Astrocyte (in vitro differentiated cells and primary cell): Measurements from ENCODE around the gene DNASE1L2. TPM values are rescaled to one million over a fixed set of nuclear protein-coding genes. Genes with fewer than 3 reads are reported as not detected.

ENCODE experiments used
- DNase-seq: peaks from one replicate; pipeline ENCODE4 v3.0.0-alpha.2; 2010; ENCODE audit warnings: low read depth
- FAIRE-seq: peaks from 2 replicates; lab custom pipeline; 2011; peaks lifted over from hg19 to GRCh38; lab: Jason Lieb, UNC
- H2AFZ ChIP-seq: 2 replicates; pipeline ENCODE4 v1.6.0; 2012; ENCODE audit warnings: low read depth, low read length, inconsistent platforms
- H3K27ac ChIP-seq: 2 replicates; pipeline ENCODE4 v1.5.1; 2011; ENCODE audit warnings: low read depth, low read length, inconsistent platforms
- H3K27me3 ChIP-seq: 2 replicates; pipeline ENCODE4 v1.6.0; 2011; ENCODE audit warnings: low read length, inconsistent platforms; ENCODE audit not compliant: insufficient read depth
- H3K36me3 ChIP-seq: 2 replicates; pipeline ENCODE4 v1.5.1; 2011; ENCODE audit warnings: low read length, inconsistent platforms; ENCODE audit not compliant: insufficient read depth
- H3K4me1 ChIP-seq: 2 replicates; pipeline ENCODE4 v1.5.1; 2011; ENCODE audit warnings: low read length, inconsistent platforms; ENCODE audit not compliant: insufficient read depth
- H3K4me2 ChIP-seq: 2 replicates; pipeline ENCODE4 v1.6.0; 2012; ENCODE audit warnings: low read length, inconsistent platforms
- H3K4me3 ChIP-seq: 2 replicates; pipeline ENCODE4 v1.5.1; 2011; ENCODE audit warnings: low read depth, mild to moderate bottlenecking, low read length, inconsistent platforms; ENCODE audit not compliant: insufficient read depth
- H3K79me2 ChIP-seq: 2 replicates; pipeline ENCODE4 v1.6.0; 2012; ENCODE audit warnings: mild to moderate bottlenecking, low read length, inconsistent platforms; ENCODE audit not compliant: insufficient read depth
- H3K9ac ChIP-seq: 2 replicates; pipeline ENCODE4 v1.6.0; 2012; ENCODE audit warnings: mild to moderate bottlenecking, low read length, inconsistent platforms
- H3K9me3 ChIP-seq: 2 replicates; pipeline ENCODE4 v1.5.1; 2012; ENCODE audit warnings: low read depth, mild to moderate bottlenecking, low read length, inconsistent platforms; ENCODE audit not compliant: insufficient read depth
- H4K20me1 ChIP-seq: 2 replicates; pipeline ENCODE4 v1.6.0; 2012; ENCODE audit warnings: low read length, inconsistent platforms; ENCODE audit not compliant: insufficient read depth
- H3K27ac Mint-ChIP-seq: one replicate; pipeline ENCODE4 v1.8.0; 2021; ENCODE audit warnings: mild to moderate bottlenecking, mixed read lengths; ENCODE audit not compliant: unreplicated experiment
- H3K27me3 Mint-ChIP-seq: one replicate; pipeline ENCODE4 v1.8.0; 2021; ENCODE audit warnings: low read depth, mixed read lengths; ENCODE audit not compliant: unreplicated experiment
- H3K36me3 Mint-ChIP-seq: one replicate; pipeline ENCODE4 v1.8.0; 2021; ENCODE audit warnings: low read depth, mixed read lengths; ENCODE audit not compliant: unreplicated experiment
- H3K4me1 Mint-ChIP-seq: one replicate; pipeline ENCODE4 v1.8.0; 2021; ENCODE audit warnings: low read depth, mixed read lengths; ENCODE audit not compliant: unreplicated experiment
- H3K4me3 Mint-ChIP-seq: one replicate; pipeline ENCODE4 v1.8.0; 2021; ENCODE audit warnings: mild to moderate bottlenecking, moderate library complexity, mixed read lengths; ENCODE audit not compliant: unreplicated experiment
- H3K9me3 Mint-ChIP-seq: one replicate; pipeline ENCODE4 v1.8.0; 2021; ENCODE audit warnings: mild to moderate bottlenecking, mixed read lengths; ENCODE audit not compliant: unreplicated experiment
- EZH2 ChIP-seq: IDR thresholded peaks from 2 replicates; pipeline ENCODE4 v1.6.1; 2012; ENCODE audit warnings: mild to moderate bottlenecking, low read length, inconsistent platforms; ENCODE audit not compliant: insufficient read depth
- total RNA-seq: library from RNA; stranded (reverse); gene quantifications from 2 replicates; pipeline ENCODE4 v1.2.1, GENCODE V29; 2021
- TF ChIP-seq, protein P1 (sequence below): IDR thresholded peaks from 2 replicates; pipeline ENCODE4 v1.5.1; 2011; ENCODE audit warnings: low read depth, mild to moderate bottlenecking, inconsistent platforms, low read length, moderate library complexity; ENCODE audit not compliant: insufficient read depth

The DNASE1L2 gene
- total RNA-seq, 1 donor from 2014 or later = 1.3 TPM

- Histone ChIP-seq H3K9ac (peak overlapping the region; percentile 85), H3K27ac (peak overlapping the region; percentile 50), H3K4me3 (peak overlapping the region; percentile 72), H2AFZ (no peak overlapping the region), H3K36me3 (peaks cover 27% of the 10 kb centered on the region), H3K4me1 (peaks cover 7% of the 10 kb centered on the region), H3K79me2 (peaks cover under 1% of the 10 kb centered on the region), H3K9me3 (no peaks in the 10 kb centered on the region), H3K27me3 (no peaks in the 10 kb centered on the region), H3K4me2 (peak overlapping the region; percentile 89), H4K20me1 (peaks cover 36% of the 10 kb centered on the region)
- Mint-ChIP-seq H3K4me1 (peaks cover 9% of the 10 kb centered on the region), H3K36me3 (peaks cover 10% of the 10 kb centered on the region), H3K27ac (peak overlapping the region; percentile 89), H3K4me3 (peak overlapping the region; percentile 92), H3K27me3 (no peaks in the 10 kb centered on the region), H3K9me3 (no peaks in the 10 kb centered on the region)
- no peak for FAIRE-seq
- DNase-seq = no peak
- TF ChIP-seq EZH2 = no peak
- TF ChIP-seq, protein P1, sequence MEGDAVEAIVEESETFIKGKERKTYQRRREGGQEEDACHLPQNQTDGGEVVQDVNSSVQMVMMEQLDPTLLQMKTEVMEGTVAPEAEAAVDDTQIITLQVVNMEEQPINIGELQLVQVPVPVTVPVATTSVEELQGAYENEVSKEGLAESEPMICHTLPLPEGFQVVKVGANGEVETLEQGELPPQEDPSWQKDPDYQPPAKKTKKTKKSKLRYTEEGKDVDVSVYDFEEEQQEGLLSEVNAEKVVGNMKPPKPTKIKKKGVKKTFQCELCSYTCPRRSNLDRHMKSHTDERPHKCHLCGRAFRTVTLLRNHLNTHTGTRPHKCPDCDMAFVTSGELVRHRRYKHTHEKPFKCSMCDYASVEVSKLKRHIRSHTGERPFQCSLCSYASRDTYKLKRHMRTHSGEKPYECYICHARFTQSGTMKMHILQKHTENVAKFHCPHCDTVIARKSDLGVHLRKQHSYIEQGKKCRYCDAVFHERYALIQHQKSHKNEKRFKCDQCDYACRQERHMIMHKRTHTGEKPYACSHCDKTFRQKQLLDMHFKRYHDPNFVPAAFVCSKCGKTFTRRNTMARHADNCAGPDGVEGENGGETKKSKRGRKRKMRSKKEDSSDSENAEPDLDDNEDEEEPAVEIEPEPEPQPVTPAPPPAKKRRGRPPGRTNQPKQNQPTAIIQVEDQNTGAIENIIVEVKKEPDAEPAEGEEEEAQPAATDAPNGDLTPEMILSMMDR = no peak
Observed at GRCh38 chr16:2250652-2251295, 14.5 kb downstream of the DNASE1L2 start.

- H3K4me1 ChIP-seq = peaks cover 7% of the 10 kb centered on the region
- H3K27me3 ChIP-seq = no peaks in the 10 kb centered on the region
- peak within 1 kb of the TSS; percentile 85 for H3K9ac ChIP-seq
- Mint-ChIP-seq H3K36me3 (peaks cover 8% of the 10 kb centered on the region), H3K9me3 (no peaks in the 10 kb centered on the region), H3K4me3 (peak within 1 kb of the TSS; percentile 92), H3K4me1 (peaks cover 9% of the 10 kb centered on the region), H3K27me3 (no peaks in the 10 kb centered on the region), H3K27ac (peak within 1 kb of the TSS; percentile 89)
- peak within 1 kb of the TSS; percentile 72 for H3K4me3 ChIP-seq
- no peaks in the 10 kb centered on the region for H3K9me3 ChIP-seq
- peaks cover 8% of the 10 kb centered on the region for H3K79me2 ChIP-seq
- H4K20me1 ChIP-seq = peaks cover 43% of the 10 kb centered on the region
- FAIRE-seq (no peak), DNase-seq (peak; percentile 84)
- peak within 1 kb of the TSS; percentile 50 for H3K27ac ChIP-seq
- H3K36me3 ChIP-seq = peaks cover 28% of the 10 kb centered on the region
- TF ChIP-seq, protein P1 = peak; percentile 19
- no peak for TF ChIP-seq EZH2
- H2AFZ ChIP-seq = no peak within 1 kb of the TSS
- peak within 1 kb of the TSS; percentile 89 for H3K4me2 ChIP-seq
Observed at GRCh38 chr16:2251296-2252111, 15.3 kb downstream of the DNASE1L2 start, which contains the start of gene ECI1. TSS of gene ECI1 (minus strand) at chr16:2251587. CDS start at chr16:2251566, 21 bp downstream.
